ENCODE data around the gene AKNAD1. TPM values are rescaled to one million over a fixed set of nuclear protein-coding genes. Genes with fewer than 3 reads are reported as not detected.

The AKNAD1 gene, protein sequence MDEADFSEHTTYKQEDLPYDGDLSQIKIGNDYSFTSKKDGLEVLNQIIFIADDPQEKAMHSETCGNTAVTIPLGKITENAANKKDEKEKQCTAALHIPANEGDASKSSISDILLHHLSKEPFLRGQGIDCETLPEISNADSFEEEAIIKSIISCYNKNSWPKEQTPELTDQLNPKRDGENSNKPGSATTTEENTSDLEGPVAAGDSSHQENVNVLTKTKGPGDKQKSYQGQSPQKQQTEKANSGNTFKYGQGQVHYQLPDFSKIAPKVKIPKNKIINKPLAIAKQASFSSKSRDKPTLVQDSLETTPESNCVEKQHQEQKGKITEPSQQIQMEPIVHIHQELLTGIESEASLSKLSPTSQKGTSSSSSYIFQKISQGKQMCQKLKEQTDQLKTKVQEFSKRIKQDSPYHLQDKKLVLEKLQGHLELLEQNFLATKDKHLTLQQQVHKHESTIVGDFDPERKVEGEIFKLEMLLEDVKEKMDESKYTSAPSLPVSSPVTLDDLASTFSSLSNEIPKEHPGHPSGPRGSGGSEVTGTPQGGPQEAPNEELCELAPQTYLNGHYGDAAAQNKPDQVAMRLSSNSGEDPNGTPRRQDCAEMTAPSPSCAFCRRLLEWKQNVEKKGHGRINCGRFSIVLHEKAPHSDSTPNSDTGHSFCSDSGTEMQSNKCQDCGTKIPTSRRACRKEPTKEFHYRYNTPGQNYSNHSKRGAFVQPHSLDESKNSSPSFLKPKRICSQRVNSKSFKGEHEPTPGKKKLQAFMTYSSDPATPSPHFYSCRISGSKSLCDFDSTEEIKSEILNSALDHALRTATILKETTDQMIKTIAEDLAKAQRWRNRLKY
- not detected in 2 replicates for total RNA-seq (2013; cell fraction: nucleolus; rRNA removed)
- total RNA-seq (2014; rRNA removed) (0.33 TPM in 1 of 2 replicates, not detected in the other), total RNA-seq (2014; rRNA removed; fragmentation: Illumina TruSeq; extraction: Trizol) (not detected in 2 replicates), total RNA-seq (2021) (not detected in 2 replicates), polyA plus RNA-seq (2011; rRNA removed) (not detected in 2 replicates), polyA plus RNA-seq (2014; fragmentation: Illumina TruSeq; extraction: Trizol) (0.10 and 1.4 TPM in 2 replicates), polyA plus RNA-seq (2014; fragmentation: Nextera tagmentation; extraction: Ambion mirVana) (under 1 TPM; 0.05 to 0.13 TPM), polyA plus RNA-seq (2014; rRNA removed) (0.11 TPM in 1 of 2 replicates, not detected in the other), polyA plus RNA-seq (2016; fragmentation: Nextera tagmentation; extraction: Ambion mirVana) (not detected), polyA minus RNA-seq (2011; rRNA and poly(A)+ RNA removed) (not detected in 2 replicates), Bru-seq, nascent RNA (percentile 4 among the genes with signal in this experiment), BruChase-seq, experiment 1, labeled RNA remaining after a 6-hour chase (not detected), BruChase-seq, experiment 2, labeled RNA remaining after a 2-hour chase (percentile 7 among the genes with signal in this experiment)
- polyA plus RNA-seq (2011; ENCODE audit: low read depth): not detected
- polyA plus RNA-seq (2011; cell fraction: cytosol; rRNA removed): not detected in 2 replicates
- not detected in 2 replicates for polyA plus RNA-seq (2011; cell fraction: nucleus; rRNA removed)
- polyA plus RNA-seq (2012): not detected in 2 replicates
- not detected in 2 replicates for polyA minus RNA-seq (2011; cell fraction: cytosol; rRNA and poly(A)+ RNA removed)
- not detected in 2 replicates for polyA minus RNA-seq (2011; cell fraction: nucleus; rRNA and poly(A)+ RNA removed)
- long read RNA-seq, experiment 1: 0 reads
- long read RNA-seq, experiment 2: 0 reads

DNA sequence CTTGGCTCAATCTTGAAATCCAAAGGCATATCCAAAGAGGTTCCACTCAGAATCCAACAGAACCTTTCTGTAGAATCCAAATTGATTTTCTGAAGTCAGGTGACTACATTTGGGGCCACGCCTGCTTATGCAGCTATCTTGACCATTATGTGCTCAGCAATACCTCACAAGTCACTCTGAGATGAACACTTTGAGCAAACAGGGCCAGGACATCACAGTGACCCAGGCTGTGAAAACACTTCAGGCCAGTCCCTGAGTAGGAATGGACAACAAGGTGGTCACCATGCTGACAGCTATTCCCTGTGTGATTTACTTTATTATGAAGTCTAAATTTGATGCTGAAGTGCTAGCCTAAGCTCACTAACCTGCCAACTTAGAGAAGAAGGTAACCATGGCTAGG is at the start of gene AKNAD1:
TSS of gene AKNAD1 (minus strand) at position 101 of the 400 bp plus-strand sequence. CDS start 4,430 bp downstream, outside the sequence.
- no peak within 1 kb of the TSS for H3K4me3 ChIP-seq
- no peak within 1 kb of the TSS for H2AFZ ChIP-seq (ENCODE audit: control insufficient read depth, low read depth, low read length)
- no peaks in the 10 kb centered on the region for H3K36me3 ChIP-seq (ENCODE audit: control insufficient read depth in 2 of 2, insufficient read depth in 2 of 2, low read length in 1 of 2)
- 0% methylated on average over 1 of the region's 1 CpG for WGBS (ENCODE audit: insufficient coverage, insufficient replicate concordance, low lambda C conversion rate, missing lambda C conversion rate)
- ATAC-seq: no peak
- FAIRE-seq: no peak
- no peak within 1 kb of the TSS for H3K9ac ChIP-seq (ENCODE audit: control insufficient read depth, insufficient read depth, low read length)
- RAD21 ChIA-PET (ENCODE audit: unreplicated experiment): no interaction called here
- intact Hi-C loops (cut with micrococcal nuclease; ENCODE audit: unreplicated experiment) (no loop called here), in situ Hi-C loops (cut with MboI) (no loop called here)
- DNase-seq (ENCODE audit: low read depth, low spot score): no peak
- H3K27ac ChIP-seq (ENCODE audit: control insufficient read depth, insufficient read depth): no peak within 1 kb of the TSS
- SMC1A ChIA-PET (ENCODE audit: uncharacterized antibody, unreplicated experiment): interaction anchor here (1.2 kb wide), 1 partner anchor 17 kb away, joined by 5 read pairs; no protein-coding TSS in a partner anchor
- POLR2A ChIA-PET: no interaction called here
- H3K4me2 ChIP-seq (ENCODE audit: control insufficient read depth, insufficient read depth): no peak within 1 kb of the TSS
- no peaks in the 10 kb centered on the region for H3K9me3 ChIP-seq (replicated peaks; ENCODE audit: control insufficient read depth, insufficient read depth, low read length)
- no peaks in the 10 kb centered on the region; a peak in 2 of 4 replicates for H3K27me3 ChIP-seq (replicated peaks in 1 of 2; ENCODE audit: control insufficient read depth in 2 of 2, insufficient read depth in 2 of 2, low read length in 1 of 2)
- CTCF ChIA-PET: no interaction called here
- TF ChIP-seq, protein P1, sequence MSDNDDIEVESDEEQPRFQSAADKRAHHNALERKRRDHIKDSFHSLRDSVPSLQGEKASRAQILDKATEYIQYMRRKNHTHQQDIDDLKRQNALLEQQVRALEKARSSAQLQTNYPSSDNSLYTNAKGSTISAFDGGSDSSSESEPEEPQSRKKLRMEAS (IDR thresholded peaks at IDR 0.05; ENCODE audit: low read depth, low read length): no peak
- no peak for TF ChIP-seq SIN3A (IDR thresholded peaks at IDR 0.05; ENCODE audit: low read depth, low read length)
- TF ChIP-seq TARDBP (IDR thresholded peaks at IDR 0.05; ENCODE audit: borderline replicate concordance): no peak
- no peak for TF ChIP-seq ZNF274 (IDR thresholded peaks at IDR 0.05; ENCODE audit: insufficient read depth, insufficient read length)
- no peak for TF ChIP-seq FOXM1 (IDR thresholded peaks at IDR 0.05; ENCODE audit: low read depth, low read length)
- no peak for TF ChIP-seq ZNF622 (IDR thresholded peaks at IDR 0.05)
- TF ChIP-seq, protein P2, sequence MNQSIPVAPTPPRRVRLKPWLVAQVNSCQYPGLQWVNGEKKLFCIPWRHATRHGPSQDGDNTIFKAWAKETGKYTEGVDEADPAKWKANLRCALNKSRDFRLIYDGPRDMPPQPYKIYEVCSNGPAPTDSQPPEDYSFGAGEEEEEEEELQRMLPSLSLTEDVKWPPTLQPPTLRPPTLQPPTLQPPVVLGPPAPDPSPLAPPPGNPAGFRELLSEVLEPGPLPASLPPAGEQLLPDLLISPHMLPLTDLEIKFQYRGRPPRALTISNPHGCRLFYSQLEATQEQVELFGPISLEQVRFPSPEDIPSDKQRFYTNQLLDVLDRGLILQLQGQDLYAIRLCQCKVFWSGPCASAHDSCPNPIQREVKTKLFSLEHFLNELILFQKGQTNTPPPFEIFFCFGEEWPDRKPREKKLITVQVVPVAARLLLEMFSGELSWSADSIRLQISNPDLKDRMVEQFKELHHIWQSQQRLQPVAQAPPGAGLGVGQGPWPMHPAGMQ (IDR thresholded peaks at IDR 0.05; ENCODE audit: borderline replicate concordance): no peak
- TF ChIP-seq, protein P3, sequence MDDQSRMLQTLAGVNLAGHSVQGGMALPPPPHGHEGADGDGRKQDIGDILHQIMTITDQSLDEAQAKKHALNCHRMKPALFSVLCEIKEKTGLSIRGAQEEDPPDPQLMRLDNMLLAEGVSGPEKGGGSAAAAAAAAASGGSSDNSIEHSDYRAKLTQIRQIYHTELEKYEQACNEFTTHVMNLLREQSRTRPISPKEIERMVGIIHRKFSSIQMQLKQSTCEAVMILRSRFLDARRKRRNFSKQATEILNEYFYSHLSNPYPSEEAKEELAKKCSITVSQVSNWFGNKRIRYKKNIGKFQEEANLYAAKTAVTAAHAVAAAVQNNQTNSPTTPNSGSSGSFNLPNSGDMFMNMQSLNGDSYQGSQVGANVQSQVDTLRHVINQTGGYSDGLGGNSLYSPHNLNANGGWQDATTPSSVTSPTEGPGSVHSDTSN (IDR thresholded peaks at IDR 0.05; ENCODE audit: insufficient replicate concordance, low read depth, low read length): no peak
- no peak for TF ChIP-seq EZH2 (IDR thresholded peaks at IDR 0.05; ENCODE audit: borderline replicate concordance, control insufficient read depth, low read depth, low read length)
- H3K4me1 ChIP-seq (ENCODE audit: control insufficient read depth, insufficient read depth, low read length): no peaks in the 10 kb centered on the region
- H3K79me2 ChIP-seq (ENCODE audit: control insufficient read depth, insufficient read depth, low read length): no peaks in the 10 kb centered on the region
- H4K20me1 ChIP-seq (ENCODE audit: control insufficient read depth, insufficient read depth): no peaks in the 10 kb centered on the region
- BruUV-seq (replicated peaks): no TSS peak

Measured in GM12878 (cell line).